BLaER1 treated with 17β-estradiol and CSF1 and Interleukin-3, amounts not matched to agents 10 nM and 100 nM (cell line): Measurements from ENCODE around the gene CRYBG1.
"Not testable (repeated sequence)": the region's sequence is repeated elsewhere in the genome, so short reads cannot be mapped to it uniquely, and the experiment has no call there.

Experiments used
- H3K27ac ChIP-seq, 11 experiments: shearing (Covaris generic); formaldehyde crosslinking; 2 replicates each; pipeline ENCODE4 v1.8.1; 2022
- H3K27me3 ChIP-seq, 11 experiments: shearing (Covaris generic); formaldehyde crosslinking; 2 replicates each; pipeline ENCODE4 v1.8.1; 2022
- H3K36me3 ChIP-seq, 11 experiments: shearing (Covaris generic); formaldehyde crosslinking; 2 replicates each; pipeline ENCODE4 v1.8.1; 2022
- H3K4me1 ChIP-seq, 10 experiments: shearing (Covaris generic); formaldehyde crosslinking; 2 replicates each; pipeline ENCODE4 v1.8.1; 2022
- H3K4me2 ChIP-seq, 11 experiments: shearing (Covaris generic); formaldehyde crosslinking; 2 replicates each; pipeline ENCODE4 v1.8.1; 2022
- H3K4me3 ChIP-seq, 10 experiments: shearing (Covaris generic); formaldehyde crosslinking; 2 replicates each; pipeline ENCODE4 v1.8.1; 2022
- H3K9ac ChIP-seq, 11 experiments: shearing (Covaris generic); formaldehyde crosslinking; 2 replicates each; pipeline ENCODE4 v1.8.1; 2022
- H3K9me3 ChIP-seq, 11 experiments: shearing (Covaris generic); formaldehyde crosslinking; replicated peaks in 1 of 11; 2 replicates each; pipeline ENCODE4 v1.8.1; 2022
- H4K20me1 ChIP-seq, 11 experiments: shearing (Covaris generic); formaldehyde crosslinking; 2 replicates each; pipeline ENCODE4 v1.8.1; 2022
- Cebpa-rat ChIP-seq, 11 experiments: shearing (Covaris generic); IDR thresholded peaks; 2 replicates each; pipeline ENCODE4 v1.8.1; 2022

Gene CRYBG1

DNA sequence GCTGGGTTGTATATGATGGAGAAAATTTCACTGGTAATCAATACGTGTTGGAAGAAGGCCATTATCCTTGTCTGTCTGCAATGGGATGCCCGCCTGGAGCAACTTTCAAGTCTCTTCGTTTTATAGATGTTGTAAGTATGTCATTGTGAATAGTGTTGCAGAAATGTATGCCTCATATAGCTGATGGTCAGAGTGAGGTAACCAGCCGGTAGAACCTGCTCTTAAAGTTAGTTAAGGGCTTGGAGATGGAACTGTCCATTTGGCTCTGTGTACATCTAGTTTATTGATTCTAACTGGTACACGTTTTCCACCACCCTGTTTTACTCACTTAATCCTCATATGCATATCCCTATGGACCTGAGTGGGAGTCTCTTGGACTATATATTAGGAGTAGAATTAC, 195.2 kb downstream of the CRYBG1 start:
- no peak overlapping the region for H3K4me3 ChIP-seq
- no peak overlapping the region for H3K4me2 ChIP-seq
- no peak overlapping the region for H3K27ac ChIP-seq
- H3K9ac ChIP-seq, result no peak overlapping the region
- no peak for TF ChIP-seq Cebpa-rat (IDR thresholded peaks at IDR 0.05)
- H3K36me3 ChIP-seq, result peaks cover 0 to 12% (median 0%) of the 10 kb centered on the region in 11 experiments; a peak in 2 of 22 replicates
- H3K9me3 ChIP-seq, result peaks cover 0 to 7% (median 4%) of the 10 kb centered on the region in 11 experiments; a peak in 6 of 22 replicates
- peaks cover 5 to 54% (median 15%) of the 10 kb centered on the region in 10 experiments; a peak in 19 of 20 replicates for H3K4me1 ChIP-seq
- H4K20me1 ChIP-seq, result no peaks in the 10 kb centered on the region
- H3K27me3 ChIP-seq, result no peaks in the 10 kb centered on the region

DNA sequence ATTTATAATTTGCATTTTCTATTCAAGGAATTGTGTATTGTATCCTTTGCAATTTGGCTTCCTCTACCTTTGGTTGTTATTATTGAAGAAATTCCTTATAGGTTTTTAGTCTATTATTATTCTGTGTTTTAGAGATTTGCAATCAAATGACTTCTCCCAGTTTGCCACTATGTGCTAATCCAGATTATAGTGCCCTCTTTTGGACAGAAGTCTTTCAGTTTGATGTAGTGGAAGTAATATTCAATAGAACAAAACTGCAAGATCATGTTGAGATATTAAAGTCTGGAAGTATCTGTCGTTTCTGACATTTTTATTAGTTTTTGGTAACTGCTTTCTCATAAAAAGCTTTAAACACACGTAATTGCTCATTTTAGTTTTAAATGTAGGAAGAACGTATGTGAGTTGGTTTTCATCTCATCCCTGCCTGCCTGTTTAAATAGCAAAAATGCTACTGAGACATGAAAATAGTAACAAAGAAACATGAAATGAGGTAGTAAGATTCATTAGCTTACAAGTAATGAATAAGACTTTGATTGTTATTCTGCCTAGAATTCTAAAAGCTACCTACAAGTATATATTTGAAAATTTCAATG, 195.9 kb downstream of the CRYBG1 start:
- Histone ChIP-seq H3K27ac (no peak overlapping the region), H3K27me3 (no peaks in the 10 kb centered on the region), H3K4me1 (peaks cover 12 to 54% (median 20%) of the 10 kb centered on the region in 10 experiments), H3K9me3 (peaks cover 0 to under 1% (median 0%) of the 10 kb centered on the region in 11 experiments; a peak in 2 of 22 replicates), H3K9ac (no peak overlapping the region), H3K4me3 (no peak overlapping the region), H3K36me3 (peaks cover 0 to 12% (median 0%) of the 10 kb centered on the region in 11 experiments; a peak in 2 of 22 replicates), H4K20me1 (no peaks in the 10 kb centered on the region), H3K4me2 (peak overlapping the region in 1 of 11 experiments; percentile 3; a peak in 1 of 22 replicates)
- no peak for TF ChIP-seq Cebpa-rat (IDR thresholded peaks at IDR 0.05)

DNA sequence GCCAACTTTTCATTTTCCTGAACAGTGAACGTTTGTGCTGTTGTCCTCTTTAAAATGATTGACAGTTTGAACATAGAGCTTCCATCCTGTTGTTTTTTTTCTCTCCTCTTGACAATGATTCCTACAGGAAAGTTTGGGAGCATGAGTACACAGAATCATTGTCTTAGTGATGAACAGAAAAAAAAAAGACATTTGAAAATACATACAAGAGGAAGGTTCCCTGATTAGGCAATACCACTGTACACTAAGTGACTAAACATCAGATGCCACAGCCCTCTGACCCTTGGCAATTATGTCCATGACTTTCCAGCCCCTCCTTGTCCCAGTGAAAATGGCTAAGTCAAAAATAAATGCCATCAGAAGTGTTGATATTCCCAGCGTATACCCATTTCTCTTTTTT, 197.3 kb downstream of the CRYBG1 start:
- no peaks in the 10 kb centered on the region for H3K27me3 ChIP-seq
- no peak for TF ChIP-seq Cebpa-rat (IDR thresholded peaks at IDR 0.05)
- H3K9ac ChIP-seq, result no peak overlapping the region
- H3K36me3 ChIP-seq, result peaks cover 0 to 12% (median 0%) of the 10 kb centered on the region in 11 experiments; a peak in 2 of 22 replicates
- peak overlapping the region in 3 of 11 experiments; percentile 3 to 56 (median 51); a peak in 5 of 22 replicates for H3K4me2 ChIP-seq
- H3K4me1 ChIP-seq, result peaks cover 13 to 59% (median 19%) of the 10 kb centered on the region in 10 experiments
- no peaks in the 10 kb centered on the region for H4K20me1 ChIP-seq
- no peaks in the 10 kb centered on the region for H3K9me3 ChIP-seq
- H3K27ac ChIP-seq, result no peak overlapping the region
- no peak overlapping the region for H3K4me3 ChIP-seq

GRCh38 chr6:106558364-106558763, 197.8 kb downstream of the CRYBG1 start:
- Histone ChIP-seq H3K4me1 (peaks cover 9 to 59% (median 17%) of the 10 kb centered on the region in 10 experiments; a peak in 17 of 20 replicates), H3K9me3 (no peaks in the 10 kb centered on the region), H3K27ac (no peak overlapping the region), H3K9ac (no peak overlapping the region), H3K36me3 (peaks cover 0 to 12% (median 0%) of the 10 kb centered on the region in 11 experiments; a peak in 2 of 22 replicates), H4K20me1 (no peaks in the 10 kb centered on the region), H3K4me3 (no peak overlapping the region), H3K27me3 (no peaks in the 10 kb centered on the region), H3K4me2 (peak overlapping the region in 2 of 11 experiments; percentile 51 to 56; a peak in 4 of 22 replicates)
- no peak for TF ChIP-seq Cebpa-rat (IDR thresholded peaks at IDR 0.05)

DNA sequence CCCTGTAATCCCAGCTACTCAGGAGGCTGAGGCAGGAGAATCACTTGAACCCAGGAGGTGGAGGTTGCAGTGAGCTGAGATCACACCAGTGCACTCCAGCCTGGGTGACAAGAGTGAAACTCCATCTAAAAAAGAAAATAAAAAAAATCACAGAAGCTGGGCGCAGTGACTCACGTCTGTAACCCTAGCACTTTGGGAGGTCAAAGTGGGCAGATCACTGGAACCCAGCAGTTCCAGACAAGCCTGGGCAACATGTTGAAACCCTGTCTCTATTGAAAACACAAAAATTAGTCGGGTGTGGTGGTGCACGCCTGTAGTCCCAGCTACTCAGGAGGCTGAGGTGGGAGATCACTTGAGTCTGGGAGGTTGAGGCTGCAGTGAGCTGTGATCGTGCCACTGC, 199.1 kb downstream of the CRYBG1 start:
- H3K36me3 ChIP-seq, H3K4me3 ChIP-seq, H3K27ac ChIP-seq, H3K4me2 ChIP-seq, H3K9me3 ChIP-seq, H3K9ac ChIP-seq, H4K20me1 ChIP-seq, H3K27me3 ChIP-seq: not testable (repeated sequence)
- peaks cover 8 to 60% (median 17%) of the 10 kb centered on the region in 10 experiments; a peak in 17 of 20 replicates for H3K4me1 ChIP-seq

DNA sequence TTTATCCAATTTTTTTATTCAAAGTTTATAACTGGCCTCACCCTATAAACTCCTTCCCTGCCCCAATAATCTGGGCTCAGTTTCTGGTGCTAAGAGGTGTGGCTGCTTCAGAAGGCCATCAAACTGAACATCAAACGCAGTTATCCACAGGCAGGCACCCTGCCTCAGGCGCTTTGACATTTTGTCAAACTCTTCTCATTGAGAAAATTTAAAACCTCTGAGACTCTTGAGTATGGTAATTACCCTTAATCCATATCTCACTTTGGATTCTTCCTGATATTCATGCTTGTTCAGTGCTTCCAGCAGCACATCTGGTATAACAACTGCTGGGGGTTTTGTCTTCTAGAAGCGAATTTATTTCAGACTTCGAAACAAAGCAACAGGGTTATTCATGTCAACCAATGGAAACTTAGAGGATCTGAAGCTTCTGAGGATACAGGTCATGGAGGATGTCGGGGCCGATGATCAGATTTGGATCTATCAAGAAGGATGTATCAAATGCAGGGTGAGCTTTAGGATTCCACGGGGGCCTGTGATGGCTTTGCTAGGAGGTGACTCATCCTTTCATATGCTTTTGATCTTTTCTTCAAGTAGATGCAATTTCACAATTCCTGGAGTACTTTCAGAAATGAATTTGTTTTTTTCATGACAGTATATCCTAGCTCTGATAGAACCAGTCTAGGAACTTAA, 200.6 kb downstream of the CRYBG1 start:
- H4K20me1 ChIP-seq, result no peaks in the 10 kb centered on the region
- peak overlapping the region in 9 of 11 experiments; percentile 3 to 76 (median 64); a peak in 16 of 22 replicates for H3K4me2 ChIP-seq
- peak overlapping the region in 2 of 11 experiments; percentile 58 to 59; a peak in 5 of 22 replicates for H3K27ac ChIP-seq
- no peaks in the 10 kb centered on the region for H3K27me3 ChIP-seq
- H3K36me3 ChIP-seq, result no peaks in the 10 kb centered on the region
- no peak overlapping the region for H3K4me3 ChIP-seq
- H3K9me3 ChIP-seq, result no peaks in the 10 kb centered on the region
- H3K9ac ChIP-seq, result no peak overlapping the region
- H3K4me1 ChIP-seq, result peaks cover 8 to 57% (median 17%) of the 10 kb centered on the region in 10 experiments; a peak in 17 of 20 replicates
- TF ChIP-seq Cebpa-rat (IDR thresholded peaks at IDR 0.05), result peak in 1 of 11 experiments; percentile 18; a peak in 1 of 22 replicates

DNA sequence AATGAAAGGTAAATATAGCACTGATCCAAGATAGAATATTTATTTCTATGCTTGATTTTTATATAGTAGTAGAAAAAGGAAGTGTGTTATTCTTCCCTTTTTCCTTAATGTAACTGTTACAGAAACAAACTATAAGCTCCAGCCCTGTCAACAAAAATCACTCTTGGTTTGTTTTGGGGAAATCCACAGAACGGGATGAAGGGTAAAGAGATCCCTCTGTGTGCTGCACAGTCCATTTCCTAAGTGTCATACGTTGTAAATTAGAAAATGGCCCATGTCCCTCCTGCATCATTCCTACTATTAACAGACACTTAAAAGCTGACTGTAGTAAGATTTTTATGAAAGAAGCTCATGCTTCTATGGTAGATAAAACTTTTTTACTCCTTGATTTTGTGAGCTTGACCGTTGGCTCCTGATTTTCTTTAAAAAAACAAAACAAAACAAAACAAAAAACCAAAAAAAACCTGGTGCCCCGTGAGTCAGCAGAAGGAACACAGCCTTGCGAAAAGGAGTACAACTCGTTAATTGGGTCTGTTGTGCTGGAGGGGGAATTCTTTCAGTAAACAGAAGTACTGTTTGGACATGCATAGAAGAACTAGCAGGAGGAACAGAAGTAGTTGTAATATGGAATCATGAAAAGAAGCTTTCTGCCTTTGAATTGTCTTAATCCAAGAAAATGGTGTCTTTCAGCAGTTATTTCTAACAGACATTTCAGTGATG, 201.3 kb downstream of the CRYBG1 start:
- no peaks in the 10 kb centered on the region for H4K20me1 ChIP-seq
- no peaks in the 10 kb centered on the region for H3K9me3 ChIP-seq
- H3K9ac ChIP-seq, result peak overlapping the region in 3 of 11 experiments; percentile 2 to 26 (median 23); a peak in 3 of 22 replicates
- H3K27me3 ChIP-seq, result no peaks in the 10 kb centered on the region
- H3K27ac ChIP-seq, result peak overlapping the region in 6 of 11 experiments; percentile 39 to 59 (median 55); a peak in 10 of 22 replicates
- no peak for TF ChIP-seq Cebpa-rat (IDR thresholded peaks at IDR 0.05)
- peaks cover 8 to 52% (median 17%) of the 10 kb centered on the region in 10 experiments; a peak in 17 of 20 replicates for H3K4me1 ChIP-seq
- H3K4me2 ChIP-seq, result peak overlapping the region in 10 of 11 experiments; percentile 3 to 76 (median 62); a peak in 17 of 22 replicates
- H3K4me3 ChIP-seq, result no peak overlapping the region
- H3K36me3 ChIP-seq, result no peaks in the 10 kb centered on the region

DNA sequence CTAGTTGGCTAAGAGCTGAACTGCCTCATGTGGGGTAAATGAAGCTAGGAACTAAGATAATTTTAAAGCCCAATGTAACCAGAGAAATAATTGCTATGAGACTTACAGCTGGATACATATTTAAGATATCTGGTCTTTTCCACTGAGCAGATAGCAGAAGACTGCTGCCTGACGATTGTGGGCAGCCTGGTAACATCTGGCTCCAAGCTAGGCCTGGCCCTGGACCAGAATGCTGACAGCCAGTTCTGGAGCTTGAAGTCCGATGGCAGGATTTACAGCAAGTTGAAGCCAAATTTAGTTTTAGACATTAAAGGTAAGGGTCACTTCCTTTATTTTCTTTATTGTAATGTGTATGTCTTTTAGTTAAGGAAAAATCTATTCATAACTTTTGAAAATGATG, 203.1 kb downstream of the CRYBG1 start:
- Histone ChIP-seq H3K9me3 (no peaks in the 10 kb centered on the region), H3K4me3 (no peak overlapping the region), H3K9ac (no peak overlapping the region), H4K20me1 (no peaks in the 10 kb centered on the region), H3K27ac (no peak overlapping the region), H3K27me3 (no peaks in the 10 kb centered on the region), H3K4me1 (peaks cover 8 to 36% (median 17%) of the 10 kb centered on the region in 10 experiments; a peak in 17 of 20 replicates), H3K36me3 (0 out of 22 replicates have a peak, but pooled peaks cover 0 to 5% (median 0%) of the 10 kb centered on the region in 11 experiments), H3K4me2 (peak overlapping the region in 2 of 11 experiments; percentile 65 to 76; a peak in 2 of 22 replicates)
- no peak for TF ChIP-seq Cebpa-rat (IDR thresholded peaks at IDR 0.05)
